Esophagus muscularis mucosa (tissue), 3 donors: ENCODE measurements around the gene NCKIPSD.

Experiments used
- CTCF ChIP-seq, 3 experiments: fragments of 200-600 bp in 2 of 3; fragments of 450-650 bp in 1 of 3; sonication (generic) in 2 of 3; IDR thresholded peaks; one replicate each; pipeline ENCODE4 v1.5.1; 2017 to 2019; ENCODE audit warnings: antibody characterized with exemption in 3 of 3, mild to moderate bottlenecking in 2 of 3, moderate library complexity in 1 of 3
- POLR2A ChIP-seq: fragments of 450-650 bp; IDR thresholded peaks from one replicate; pipeline ENCODE4 v1.6.1; 2017; ENCODE audit warnings: antibody characterized with exemption, moderate library complexity, mild to moderate bottlenecking, low read depth

- TF ChIP-seq POLR2A (no peak), CTCF (IDR thresholded peaks at IDR 0.05) (no peak)
Measured at GRCh38 chr3:48686538-48687219, 964 bp upstream of the NCKIPSD start.
